22Rv1 (cell line): ENCODE measurements around the gene ATG14.

Experiments used
- CTCF ChIP-seq: fragments of 450-650 bp; IDR thresholded peaks from 2 replicates; pipeline ENCODE4 v1.5.1; 2017; ENCODE audit warnings: mild to moderate bottlenecking
- ZFX ChIP-seq: fragments of 450-650 bp; IDR thresholded peaks from 2 replicates; pipeline ENCODE4 v1.6.1; 2017; ENCODE audit warnings: antibody characterized with exemption, borderline replicate concordance

DNA sequence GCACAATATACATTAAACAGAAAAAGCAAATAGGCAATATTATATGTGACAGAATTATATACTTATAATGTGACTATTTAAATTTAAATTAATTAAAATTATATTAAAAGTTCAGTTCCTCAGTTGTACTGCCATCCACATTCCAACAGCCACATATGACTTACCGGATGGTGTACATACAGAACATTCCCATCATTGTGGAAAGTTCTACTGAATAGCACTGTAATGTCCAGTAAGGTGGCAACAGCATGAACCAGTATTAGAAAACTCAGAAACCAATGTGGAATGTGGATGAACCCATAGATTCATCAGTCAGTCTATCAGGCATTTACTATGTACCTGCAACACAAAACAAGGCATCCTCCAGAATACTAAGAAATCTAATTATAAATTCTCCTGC lies 12.4 kb downstream of the ATG14 start:
- TF ChIP-seq CTCF (no peak), ZFX (no peak)
